ENCODE results near the gene B3GNT2.
"Not testable (repeated sequence)": the region's sequence is repeated elsewhere in the genome, so short reads cannot be mapped to it uniquely, and the experiment has no call there.

B3GNT2 gene

DNA sequence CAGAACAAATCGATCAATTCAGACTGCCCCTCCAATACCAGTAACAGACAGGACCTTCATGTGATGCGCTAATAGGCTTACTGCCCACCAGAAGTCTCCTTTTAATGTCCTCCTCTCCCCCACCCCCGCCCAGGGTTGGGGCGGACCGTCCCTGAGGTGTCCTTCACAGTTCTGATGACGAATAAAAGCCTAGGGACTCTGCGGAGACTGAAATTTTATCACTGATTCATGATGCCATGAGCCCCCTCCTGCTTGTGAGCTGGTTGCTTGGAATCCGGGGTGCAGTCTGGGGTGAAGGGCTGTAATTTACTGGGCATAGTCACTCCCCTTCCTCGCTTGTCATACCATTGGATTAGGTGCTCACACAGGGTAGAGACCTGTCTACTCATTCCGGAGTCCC is 42.3 kb downstream of the B3GNT2 start:
- no peak for DNase-seq (ENCODE audit: low spot score)

DNA sequence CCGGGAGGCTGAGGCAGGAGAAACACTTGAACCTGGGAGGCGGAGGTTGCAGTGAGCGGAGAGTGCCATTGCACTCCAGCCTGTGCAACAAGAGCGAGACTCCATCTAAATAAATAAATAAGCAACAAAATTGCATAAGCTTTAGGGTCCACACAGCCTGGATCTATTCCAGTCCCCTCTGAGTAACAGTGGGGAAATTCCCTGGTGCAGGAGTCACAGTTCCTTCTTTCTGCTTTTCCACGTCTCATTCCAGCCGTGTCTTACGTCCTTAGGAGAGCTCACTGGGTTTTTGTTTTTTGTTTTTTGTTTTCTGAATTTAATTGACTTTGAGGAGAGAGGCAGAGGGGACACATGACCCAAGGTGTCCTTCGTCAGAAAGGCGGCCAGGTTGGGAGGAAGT is 44.6 kb downstream of the B3GNT2 start:
- DNase-seq (ENCODE audit: low spot score), result no peak

DNA sequence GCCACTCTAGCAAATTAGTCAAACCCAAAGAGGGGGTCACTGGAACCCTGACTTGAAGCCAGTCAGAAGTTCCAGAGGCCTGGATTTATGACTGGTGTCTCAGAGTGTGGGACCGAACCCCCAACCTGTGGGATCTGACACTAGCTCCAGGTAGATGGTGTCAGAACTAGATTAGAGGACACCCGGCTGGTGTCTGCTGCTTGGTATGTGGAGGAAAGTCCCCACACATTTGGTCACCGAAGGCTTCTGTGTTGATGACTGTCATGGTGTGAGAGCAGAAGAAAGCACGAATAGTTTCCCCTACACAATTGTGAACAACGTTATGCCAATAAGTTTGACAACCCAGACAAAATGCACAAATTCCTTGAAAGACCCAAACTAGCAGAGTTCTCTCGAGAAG is 48.1 kb downstream of the B3GNT2 start:
- DNase-seq (ENCODE audit: low spot score), result no peak

DNA sequence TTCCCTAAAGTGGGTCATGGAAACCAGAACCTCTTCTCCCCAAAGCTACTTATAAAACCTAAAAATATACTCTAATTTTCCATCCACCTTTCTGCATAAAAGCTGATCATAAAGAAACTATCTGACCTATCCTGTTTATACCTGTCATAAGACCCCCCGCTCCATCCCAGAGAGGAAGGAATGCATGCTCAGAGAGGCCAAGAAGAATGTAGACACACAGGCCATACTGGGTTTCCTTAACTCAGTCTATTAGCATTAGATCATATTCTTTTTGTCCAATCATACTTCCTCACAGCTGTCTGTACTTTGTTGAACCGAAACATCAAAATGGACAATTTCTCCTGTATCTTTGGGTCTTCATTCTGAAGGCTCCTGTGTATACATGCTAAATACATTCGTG is 52.3 kb downstream of the B3GNT2 start:
- no peak for DNase-seq (ENCODE audit: low spot score)

DNA sequence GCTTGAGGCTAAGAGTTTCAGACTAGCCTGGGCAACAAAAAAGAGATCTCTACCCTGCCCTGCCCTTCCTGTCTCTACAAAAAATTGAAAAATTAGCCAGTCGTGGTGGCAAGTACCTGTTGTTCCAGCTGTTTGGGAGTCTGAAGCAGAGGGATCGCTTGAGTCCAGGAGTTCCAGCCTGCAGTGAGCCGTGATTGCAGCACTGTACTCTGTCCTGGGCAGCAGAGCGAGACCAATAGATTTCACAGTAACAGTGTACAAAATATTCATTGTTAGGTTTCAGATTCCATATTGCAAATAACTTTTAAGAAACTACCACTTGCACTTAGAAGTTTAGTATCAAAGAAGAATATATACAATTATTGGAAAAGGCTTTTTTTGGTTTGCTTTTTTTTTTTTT is 54.3 kb downstream of the B3GNT2 start:
- DNase-seq (ENCODE audit: low spot score), result no peak

DNA sequence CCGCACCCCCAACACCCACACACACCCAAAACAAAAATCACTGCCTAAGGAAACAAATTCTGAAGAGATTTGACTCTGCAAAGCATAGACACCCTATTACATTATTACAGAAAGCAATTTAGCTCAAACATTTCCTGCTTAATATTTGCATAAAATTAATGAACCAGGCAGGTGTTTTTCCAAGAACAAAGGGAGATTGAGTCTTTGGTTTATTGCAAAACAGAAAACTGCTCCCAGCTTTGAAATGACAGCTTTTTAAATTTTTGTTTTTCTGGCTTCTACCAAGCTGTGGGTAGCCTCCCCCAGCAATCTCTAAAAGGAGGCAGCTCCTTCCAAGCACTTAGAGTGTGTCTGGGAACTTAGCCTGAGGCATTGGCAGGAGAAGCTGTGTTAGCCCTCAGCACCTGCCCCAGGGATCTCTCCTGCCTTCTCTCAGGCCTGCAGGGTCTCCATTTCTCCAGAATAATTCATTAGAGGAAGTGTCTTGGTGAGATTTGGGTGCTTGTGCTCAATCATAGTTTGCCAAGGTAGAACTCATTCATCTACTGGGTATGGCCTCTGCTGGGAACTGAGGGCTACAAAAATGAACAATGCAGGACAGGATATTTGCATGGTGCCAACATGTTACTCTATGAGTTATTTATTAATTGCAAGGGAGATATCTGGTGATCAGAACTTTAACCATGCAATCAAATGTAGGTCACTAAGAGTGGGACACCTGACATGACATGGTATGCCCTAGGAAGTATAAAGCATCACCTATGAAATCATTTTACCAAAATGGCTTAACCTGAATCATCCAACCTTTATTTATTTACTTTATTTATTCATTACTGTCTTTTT is 58.7 kb downstream of the B3GNT2 start:
- no peak for DNase-seq (ENCODE audit: low spot score)

DNA sequence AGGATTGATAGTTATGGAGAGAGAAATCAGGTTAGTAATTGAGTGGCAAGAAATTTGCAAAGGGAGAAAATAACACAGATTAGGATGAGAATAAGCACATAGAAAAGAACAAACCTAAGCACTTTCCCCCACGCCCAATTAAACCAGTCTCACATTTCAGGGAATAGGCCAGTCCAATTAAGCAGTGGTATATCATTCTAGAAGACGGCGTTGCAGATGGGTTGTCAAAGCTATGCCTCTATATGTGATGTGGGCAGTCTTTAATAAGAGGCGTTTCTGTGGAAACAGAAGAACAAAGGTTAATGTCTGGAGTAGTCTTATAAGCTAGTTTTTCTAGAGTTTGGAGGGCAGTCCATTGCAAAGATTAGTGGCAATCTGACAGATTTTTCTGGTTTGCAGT is 61.6 kb downstream of the B3GNT2 start:
- DNase-seq (ENCODE audit: low spot score), result no peak

DNA sequence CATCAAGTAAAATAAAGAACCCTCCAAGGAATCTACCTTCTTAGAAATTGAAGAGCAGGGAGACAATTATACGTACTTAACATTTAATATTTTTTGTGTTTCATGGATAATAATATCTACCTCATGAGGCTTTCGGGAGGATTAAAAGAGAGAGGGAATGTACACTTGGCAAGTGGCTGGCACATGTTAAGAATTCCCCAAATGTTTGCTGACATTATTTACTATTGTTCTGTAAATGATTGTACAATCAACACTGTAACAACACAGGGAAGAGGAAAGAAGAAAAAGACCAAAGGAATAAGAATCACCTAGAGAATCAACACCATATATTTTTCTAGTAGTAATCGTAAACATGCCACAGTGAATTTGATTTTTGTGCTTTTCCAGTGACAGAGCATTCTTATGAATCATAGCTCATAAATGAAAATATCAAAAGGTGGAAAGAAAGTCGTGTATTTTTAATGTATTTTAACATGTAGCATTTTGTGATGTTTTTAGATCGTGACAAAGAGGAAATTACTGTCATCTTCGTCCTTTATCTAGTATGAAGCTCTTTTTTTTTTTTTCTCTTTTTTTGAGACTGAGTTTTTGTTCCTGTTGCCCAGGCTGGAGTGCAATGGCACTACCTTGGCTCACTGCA is 67.3 kb downstream of the B3GNT2 start:
- no peak for DNase-seq (ENCODE audit: low spot score)

DNA sequence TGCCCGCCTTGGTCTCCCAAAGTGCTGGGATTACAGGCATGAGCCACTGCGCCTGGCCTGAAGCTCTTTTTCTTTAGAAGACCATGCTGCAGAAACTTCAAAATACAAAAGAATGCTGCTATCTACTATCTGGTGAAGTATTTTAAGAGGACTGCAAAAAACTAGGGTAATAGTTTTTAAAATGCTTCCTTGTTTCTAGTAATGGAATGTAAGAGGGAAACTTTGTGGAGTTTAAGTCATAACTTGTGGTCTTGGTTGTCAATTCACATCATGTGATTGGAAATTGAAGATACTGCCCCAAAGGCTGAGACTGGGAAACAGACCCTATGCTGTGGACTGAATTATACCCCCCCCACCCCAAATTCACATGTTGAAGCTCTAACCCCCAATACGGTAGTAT is 68.3 kb downstream of the B3GNT2 start:
- DNase-seq (ENCODE audit: low spot score), result no peak

DNA sequence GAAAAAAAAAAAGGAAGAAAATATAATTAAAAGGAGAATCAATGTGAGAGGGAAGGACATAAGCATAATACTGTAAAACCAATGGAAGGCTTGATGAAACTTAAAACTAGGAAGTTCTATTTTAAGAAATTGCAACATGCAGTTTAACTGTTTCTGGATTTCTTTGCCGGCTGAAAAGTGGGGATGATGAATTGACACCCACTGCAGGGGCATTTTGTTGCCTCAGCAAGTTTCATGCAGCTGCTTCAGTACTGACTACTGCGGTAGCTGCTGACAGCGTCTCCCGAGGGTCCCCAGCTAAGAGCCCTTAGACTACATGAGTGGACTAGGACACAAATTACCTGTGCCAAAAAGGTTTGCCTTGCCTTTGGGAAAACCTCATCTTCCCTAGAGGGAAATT is 69.2 kb downstream of the B3GNT2 start:
- no peak for DNase-seq (ENCODE audit: low spot score)

DNA sequence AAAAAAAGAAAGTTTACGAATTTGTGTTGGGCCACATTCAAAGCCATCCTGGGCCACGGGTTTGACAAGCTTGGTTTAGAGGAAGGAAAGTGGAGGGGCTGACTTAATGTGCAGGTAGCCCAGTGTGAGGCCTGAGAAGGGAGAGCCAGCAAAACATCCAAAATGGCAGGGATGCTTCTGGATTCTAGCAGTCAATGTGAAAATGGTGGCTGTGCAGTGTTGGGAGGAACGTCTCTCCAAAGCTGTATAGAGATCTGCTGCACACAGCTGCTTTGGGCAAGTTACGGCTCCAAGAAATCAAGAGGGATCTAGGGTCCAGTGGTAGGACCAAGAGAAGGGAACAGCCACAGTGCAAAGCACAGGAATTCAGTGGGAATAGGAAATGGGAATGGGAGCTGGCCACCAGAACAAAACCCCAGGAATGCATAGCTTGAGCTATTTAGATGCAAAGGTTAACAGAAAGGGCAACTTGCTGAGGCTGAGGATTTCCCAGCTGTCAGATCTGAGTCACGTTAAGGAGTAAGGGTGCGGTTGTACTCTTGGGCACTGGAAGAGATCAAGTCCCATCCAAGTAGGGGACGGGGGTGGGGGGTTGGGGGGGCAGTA is 70.6 kb downstream of the B3GNT2 start:
- DNase-seq (ENCODE audit: low spot score), result peak; percentile 86

DNA sequence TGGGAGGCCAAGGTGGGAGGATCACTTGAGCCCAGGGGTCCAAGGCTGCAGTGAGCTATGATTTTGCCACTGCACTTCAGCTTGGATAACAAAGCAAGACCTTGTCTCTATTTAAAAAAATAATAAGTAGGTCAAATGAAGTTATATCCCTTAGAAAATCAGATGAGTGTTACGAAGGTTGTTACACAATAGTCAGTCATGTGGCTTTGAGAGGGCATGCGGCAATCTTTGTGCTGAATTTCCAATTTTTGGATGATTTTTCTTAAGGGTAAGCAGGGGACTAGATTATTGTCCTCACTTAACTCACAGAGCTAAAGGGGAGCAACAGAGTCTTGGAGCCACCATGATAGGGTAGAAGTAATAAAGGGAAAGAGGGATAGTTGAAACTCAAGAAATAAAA is 71.8 kb downstream of the B3GNT2 start:
- DNase-seq (ENCODE audit: low spot score), result no peak

DNA sequence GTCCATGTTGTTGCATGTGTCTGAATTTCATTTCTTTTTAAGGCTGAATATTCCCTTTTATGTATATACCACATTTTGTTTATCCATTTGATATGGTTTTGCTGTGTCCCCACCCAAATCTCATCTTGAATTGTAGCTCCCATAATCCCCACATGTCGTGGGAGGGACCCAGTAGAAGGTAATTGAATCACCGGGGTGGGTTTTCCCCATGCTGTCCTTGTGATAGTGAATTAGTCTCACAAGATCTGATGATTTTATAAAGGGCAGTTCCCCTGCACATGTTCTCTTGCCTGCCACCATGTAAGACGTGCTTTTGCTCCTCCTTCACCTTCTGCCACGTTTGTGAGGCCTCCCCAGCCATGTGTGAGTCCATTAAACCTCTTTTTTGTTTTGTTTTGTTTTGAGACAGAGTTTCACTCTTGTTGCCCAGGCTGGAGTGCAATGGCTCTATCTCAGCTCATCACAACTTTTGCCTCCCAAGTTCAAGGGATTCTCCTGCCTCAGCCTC is 72.8 kb downstream of the B3GNT2 start:
- DNase-seq (ENCODE audit: low spot score), result not testable (repeated sequence)

DNA sequence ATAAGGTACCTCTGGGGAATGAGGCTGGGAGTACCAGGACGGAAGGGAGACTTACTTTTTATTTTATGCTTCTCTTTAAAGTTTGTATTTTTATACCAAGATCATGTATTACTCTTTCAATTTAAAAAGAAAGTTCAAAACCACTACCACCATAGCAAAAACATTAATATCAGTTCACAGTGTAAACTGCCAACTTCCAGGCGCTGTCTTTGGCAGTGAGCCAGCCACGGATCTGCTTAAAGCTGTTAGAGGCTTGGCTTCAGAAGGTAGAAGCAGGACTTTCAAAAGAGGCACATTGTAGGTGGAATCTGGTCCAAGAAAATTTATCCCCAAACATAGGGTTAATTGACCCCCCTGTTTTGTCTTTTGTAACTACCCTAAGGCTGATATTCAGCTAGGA is 74.8 kb downstream of the B3GNT2 start:
- no peak for DNase-seq (ENCODE audit: low spot score)
